H7 (cell line): ENCODE results near the gene ANGPTL7. TPM values are rescaled to one million over a fixed set of nuclear protein-coding genes. Genes with fewer than 3 reads are reported as not detected.
"Not testable (repeated sequence)": the region's sequence is repeated elsewhere in the genome, so short reads cannot be mapped to it uniquely, and the experiment has no call there.

Experiments
- DNase-seq: peaks from one replicate; pipeline ENCODE4 v3.0.0; 2012
- H3K27me3 ChIP-seq: 2 replicates; pipeline ENCODE4 v1.6.0; 2011; ENCODE audit warnings: mild to moderate bottlenecking, low read length; ENCODE audit not compliant: control insufficient read depth, insufficient read depth
- H3K36me3 ChIP-seq: replicated peaks from 2 replicates; pipeline ENCODE4 v1.5.1; 2011; ENCODE audit warnings: low read length; ENCODE audit not compliant: control insufficient read depth, insufficient read depth
- H3K4me3 ChIP-seq: 2 replicates; pipeline ENCODE4 v1.5.1; 2011; ENCODE audit warnings: low read depth, mild to moderate bottlenecking, control low read depth, low read length, moderate library complexity; ENCODE audit not compliant: insufficient read depth
- total RNA-seq: library from RNA; depleted of rRNA; stranded (reverse); fragments of >200 nt; shearing (Covaris generic); gene quantifications from 2 replicates; pipeline ENCODE4 v1.2.3, GENCODE V29; 2014

Gene ANGPTL7
- total RNA-seq, 1 experiment from 2014 or later, result not detected

DNA sequence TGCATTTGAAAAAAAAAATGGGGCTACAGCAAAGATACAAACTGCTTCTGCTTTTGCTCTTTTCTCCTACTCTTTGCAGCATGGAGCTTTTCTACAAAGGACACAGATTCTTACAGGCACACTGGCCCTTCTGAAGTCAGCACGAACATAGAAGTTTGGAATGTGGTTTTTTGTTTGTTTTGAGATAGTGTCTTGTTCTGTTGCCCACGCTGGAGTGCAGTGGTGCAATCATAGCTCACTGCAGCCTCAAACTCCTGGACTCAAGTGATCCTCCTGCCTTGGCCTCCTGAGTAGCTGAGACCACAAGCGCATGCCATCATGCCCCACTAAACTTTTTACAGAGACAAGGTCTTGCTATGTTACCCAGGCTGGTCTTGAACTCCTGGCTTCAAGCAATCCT is 9.4 kb upstream of the ANGPTL7 start:
- H3K4me3 ChIP-seq, DNase-seq: not testable (repeated sequence)

DNA sequence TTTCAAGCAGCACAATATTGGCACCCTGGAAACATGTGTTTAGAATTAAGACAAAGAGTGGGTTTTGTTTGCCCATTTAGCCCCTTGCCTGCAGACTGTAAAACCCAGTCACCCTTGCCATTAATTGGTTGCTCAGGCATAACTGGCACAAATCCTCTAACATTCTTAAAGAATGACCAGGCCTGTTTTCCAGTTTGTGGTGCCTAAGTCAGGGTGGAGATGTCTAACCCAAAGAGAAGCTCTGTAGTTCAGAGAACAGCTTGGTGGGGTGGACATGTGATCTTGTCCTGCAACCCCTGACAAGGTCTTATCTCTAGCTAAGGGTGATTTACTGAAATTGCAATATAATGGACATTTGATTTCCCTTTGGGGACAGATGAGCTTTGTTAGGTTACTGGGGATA is 8.8 kb upstream of the ANGPTL7 start:
- H3K36me3 ChIP-seq, result peaks cover 1% of the 10 kb centered on the region
- no peak for DNase-seq
- no peak overlapping the region for H3K4me3 ChIP-seq
- no peaks in the 10 kb centered on the region for H3K27me3 ChIP-seq

More for the DNA sequence above, 9.4 kb upstream of the ANGPTL7 start:
- not testable (repeated sequence) for H3K27me3 ChIP-seq, H3K36me3 ChIP-seq

DNA sequence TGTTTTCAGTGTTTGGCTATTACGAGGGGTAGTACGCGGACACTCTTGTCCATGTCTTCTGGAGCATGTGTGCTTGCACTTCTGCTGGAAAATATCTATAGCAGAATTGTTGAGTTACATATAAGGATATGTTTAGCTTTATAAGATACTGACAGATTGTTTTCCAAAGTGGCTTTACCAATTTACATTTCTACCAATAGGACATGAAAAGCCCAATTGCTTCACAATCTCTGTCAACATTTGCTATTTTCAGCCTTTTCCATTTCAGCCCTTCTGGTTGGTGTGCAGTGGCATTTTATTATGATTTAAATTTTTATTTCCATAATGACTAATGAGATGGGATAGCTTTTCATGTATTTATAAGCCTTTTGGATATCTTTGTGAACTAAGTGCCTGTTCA is 6.3 kb upstream of the ANGPTL7 start:
- DNase-seq, result no peak
- Histone ChIP-seq H3K27me3 (no peaks in the 10 kb centered on the region), H3K36me3 (peaks cover 1% of the 10 kb centered on the region), H3K4me3 (no peak overlapping the region)

DNA sequence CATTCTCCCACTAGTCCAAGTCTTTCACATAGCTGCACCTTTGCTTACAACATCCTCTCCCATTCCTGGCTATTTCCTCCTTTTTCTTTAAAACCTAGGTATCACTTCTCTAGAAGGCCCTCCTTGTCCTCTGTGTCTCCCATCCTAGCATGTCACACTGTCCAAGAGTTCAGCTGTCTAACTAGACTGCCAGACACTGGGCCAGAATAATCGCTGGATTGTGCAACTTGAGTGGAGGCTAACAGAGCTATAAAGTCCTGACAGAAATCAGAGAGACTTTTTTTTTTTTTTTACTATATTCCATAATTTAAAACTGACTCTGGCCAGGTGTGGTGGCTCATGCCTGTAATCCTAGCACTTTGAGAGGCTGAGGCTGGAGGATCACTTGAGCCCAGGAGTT is 4.2 kb upstream of the ANGPTL7 start:
- H3K4me3 ChIP-seq, result no peak overlapping the region
- H3K36me3 ChIP-seq, result peaks cover under 1% of the 10 kb centered on the region
- no peak for DNase-seq
- no peaks in the 10 kb centered on the region for H3K27me3 ChIP-seq

DNA sequence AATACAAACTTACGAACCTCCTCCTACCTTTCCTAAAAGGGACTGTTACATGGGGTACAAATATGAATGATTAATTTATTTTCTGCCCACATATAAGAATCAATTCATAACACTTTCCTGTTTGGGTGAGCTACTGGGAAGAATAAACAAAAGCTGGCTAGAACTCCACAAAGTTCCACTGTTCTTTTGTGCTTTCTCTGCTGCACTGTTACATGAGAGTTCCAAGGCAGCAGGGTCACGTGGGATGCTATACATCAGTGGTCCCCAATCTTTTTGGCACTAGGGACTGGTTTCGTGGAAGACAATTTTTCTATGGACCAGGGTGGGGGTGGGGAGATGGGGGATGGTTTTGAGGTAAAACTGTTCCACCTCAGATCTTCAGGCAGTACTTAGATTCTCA is 2.2 kb upstream of the ANGPTL7 start:
- H3K36me3 ChIP-seq, result peaks cover 9% of the 10 kb centered on the region
- H3K27me3 ChIP-seq, result no peaks in the 10 kb centered on the region
- DNase-seq, result no peak
- H3K4me3 ChIP-seq, result no peak overlapping the region

DNA sequence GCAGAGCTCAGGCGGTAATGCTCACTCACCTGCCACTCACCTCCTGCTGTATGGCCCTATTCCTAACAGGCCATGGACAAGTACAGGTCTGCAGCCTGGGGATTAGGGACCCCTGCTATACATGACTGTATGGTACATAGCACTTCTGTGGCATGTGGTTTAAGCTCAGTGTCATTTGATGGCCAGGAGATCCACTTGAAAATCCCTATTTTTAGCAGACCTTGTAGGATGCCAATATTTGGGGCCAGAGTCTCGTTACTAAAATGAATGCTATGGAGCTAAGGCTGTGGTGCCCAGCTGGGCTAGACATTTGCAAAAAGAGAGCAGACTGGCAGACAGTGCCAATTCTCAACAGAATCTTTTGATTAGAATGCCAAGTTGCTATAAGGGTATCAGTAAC is 1.7 kb upstream of the ANGPTL7 start:
- Histone ChIP-seq H3K27me3 (no peaks in the 10 kb centered on the region), H3K4me3 (no peak overlapping the region), H3K36me3 (peaks cover 9% of the 10 kb centered on the region)
- no peak for DNase-seq

DNA sequence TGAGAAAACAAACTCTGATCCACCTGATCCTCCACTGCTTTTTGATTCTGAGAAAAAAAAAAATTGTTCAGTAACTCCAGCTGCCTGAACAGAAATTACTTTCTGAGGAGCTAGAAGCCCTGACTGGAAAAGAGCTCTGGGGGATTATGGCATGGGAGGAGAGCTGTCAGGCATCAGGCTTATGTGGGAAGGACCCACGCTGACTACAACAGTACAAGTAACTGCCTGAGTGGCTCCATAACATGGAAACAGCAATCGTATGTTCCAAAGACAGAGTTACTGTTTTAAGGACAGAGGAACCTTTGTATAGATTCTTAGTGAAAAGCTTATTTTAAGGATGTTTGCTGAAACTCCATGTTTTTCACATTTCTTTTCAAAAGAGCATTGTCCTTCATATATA is 1.2 kb upstream of the ANGPTL7 start:
- Histone ChIP-seq H3K4me3 (no peak overlapping the region), H3K27me3 (no peaks in the 10 kb centered on the region), H3K36me3 (peaks cover 9% of the 10 kb centered on the region)
- DNase-seq, result no peak

DNA sequence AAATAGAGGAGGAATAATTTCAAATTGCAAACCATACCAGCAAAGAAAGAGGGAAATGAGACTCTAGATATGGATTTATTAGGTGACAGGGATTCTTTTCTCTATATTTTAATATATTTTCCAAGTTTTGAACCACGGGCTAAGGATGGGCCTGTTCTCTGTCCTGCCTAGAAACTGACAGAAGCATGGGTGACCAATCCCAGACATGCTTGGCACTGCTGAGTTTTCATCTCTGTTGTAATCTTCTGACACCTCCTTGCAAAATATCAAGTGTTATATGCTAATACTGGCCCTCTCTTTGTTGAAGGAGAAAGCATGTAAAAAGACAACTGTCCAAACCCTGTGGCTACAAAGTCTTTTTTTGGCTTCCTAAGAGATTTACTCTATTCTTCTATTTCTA is 774 bp upstream of the ANGPTL7 start:
- no peaks in the 10 kb centered on the region for H3K27me3 ChIP-seq
- H3K36me3 ChIP-seq, result peaks cover 12% of the 10 kb centered on the region
- no peak overlapping the region for H3K4me3 ChIP-seq
- no peak for DNase-seq

DNA sequence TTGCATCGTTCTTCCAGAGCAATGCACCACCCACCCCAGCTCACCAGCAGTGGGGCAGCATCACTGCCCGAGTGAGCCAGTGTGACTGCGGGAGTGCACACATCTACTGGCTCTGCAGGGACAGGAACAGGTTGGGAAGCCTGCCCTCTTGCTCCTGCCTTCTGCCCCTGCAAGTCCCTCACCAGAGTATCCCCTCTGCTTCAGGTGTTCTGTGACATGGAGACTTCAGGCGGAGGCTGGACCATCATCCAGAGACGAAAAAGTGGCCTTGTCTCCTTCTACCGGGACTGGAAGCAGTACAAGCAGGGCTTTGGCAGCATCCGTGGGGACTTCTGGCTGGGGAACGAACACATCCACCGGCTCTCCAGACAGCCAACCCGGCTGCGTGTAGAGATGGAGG is 4.2 kb downstream of the ANGPTL7 start:
- Histone ChIP-seq H3K36me3 (peaks cover 24% of the 10 kb centered on the region), H3K27me3 (no peaks in the 10 kb centered on the region), H3K4me3 (no peak overlapping the region)
- DNase-seq, result no peak

DNA sequence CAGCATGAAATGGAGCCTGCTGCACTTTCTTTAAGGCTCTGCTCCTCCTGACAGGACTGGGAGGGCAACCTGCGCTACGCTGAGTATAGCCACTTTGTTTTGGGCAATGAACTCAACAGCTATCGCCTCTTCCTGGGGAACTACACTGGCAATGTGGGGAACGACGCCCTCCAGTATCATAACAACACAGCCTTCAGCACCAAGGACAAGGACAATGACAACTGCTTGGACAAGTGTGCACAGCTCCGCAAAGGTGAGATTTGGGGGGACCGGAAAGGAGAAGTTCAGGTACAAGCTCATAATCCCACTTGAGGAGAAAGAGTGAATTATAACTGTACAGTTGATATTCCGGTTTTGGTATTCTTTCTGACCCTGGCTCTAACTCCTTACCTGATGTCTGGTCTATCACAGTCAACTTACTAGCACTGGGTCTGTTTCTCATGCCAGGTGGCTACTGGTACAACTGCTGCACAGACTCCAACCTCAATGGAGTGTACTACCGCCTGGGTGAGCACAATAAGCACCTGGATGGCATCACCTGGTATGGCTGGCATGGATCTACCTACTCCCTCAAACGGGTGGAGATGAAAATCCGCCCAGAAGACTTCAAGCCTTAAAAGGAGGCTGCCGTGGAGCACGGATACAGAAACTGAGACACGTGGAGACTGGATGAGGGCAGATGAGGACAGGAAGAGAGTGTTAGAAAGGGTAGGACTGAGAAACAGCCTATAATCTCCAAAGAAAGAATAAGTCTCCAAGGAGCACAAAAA is 5.4 kb downstream of the ANGPTL7 start:
- DNase-seq, result no peak
- H3K4me3 ChIP-seq, result no peak overlapping the region
- no peaks in the 10 kb centered on the region for H3K27me3 ChIP-seq
- H3K36me3 ChIP-seq, result peaks cover 31% of the 10 kb centered on the region

DNA sequence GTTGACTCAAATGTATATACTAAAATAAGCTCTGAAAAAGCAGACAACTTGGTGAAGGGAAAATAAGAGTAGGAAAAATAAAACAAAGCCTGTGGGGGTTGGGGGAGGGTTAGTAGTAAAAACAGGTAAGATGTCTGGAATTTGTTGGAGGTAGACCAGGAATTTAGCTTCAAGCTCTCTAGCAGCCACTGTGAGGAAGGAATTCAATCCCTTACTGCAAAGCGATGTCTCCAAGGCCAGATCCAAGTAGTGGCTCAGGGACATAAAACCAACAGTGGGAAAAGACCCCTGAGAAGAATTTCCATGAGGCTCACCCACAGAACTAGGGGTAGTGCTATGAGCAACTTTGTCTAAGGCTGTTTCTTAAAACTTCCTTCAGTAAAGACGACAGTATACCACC is 7.8 kb downstream of the ANGPTL7 start:
- no peak for DNase-seq
- Histone ChIP-seq H3K27me3 (no peaks in the 10 kb centered on the region), H3K36me3 (peaks cover 24% of the 10 kb centered on the region), H3K4me3 (no peak overlapping the region)

DNA sequence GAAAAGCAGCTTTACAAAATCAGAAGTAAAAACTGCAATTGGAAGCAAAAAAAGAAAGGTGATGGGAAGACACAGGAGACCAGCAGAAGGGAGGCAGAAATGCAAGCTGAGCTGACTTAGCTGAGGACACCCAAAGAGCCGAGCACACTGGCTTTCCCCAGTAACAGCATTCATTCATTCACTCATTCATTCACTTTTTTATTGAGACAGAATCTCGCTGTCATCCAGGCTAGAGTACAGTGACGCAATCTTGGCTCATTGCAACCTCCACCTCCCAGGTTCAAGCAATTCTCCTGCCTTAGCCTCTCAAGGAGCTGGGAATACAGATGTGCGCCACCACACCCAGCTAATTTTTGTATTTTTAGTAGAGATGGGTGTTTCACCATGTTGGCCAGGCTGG is 8.2 kb downstream of the ANGPTL7 start:
- Histone ChIP-seq H3K36me3 (peaks cover 24% of the 10 kb centered on the region), H3K4me3 (no peak overlapping the region), H3K27me3 (no peaks in the 10 kb centered on the region)
- no peak for DNase-seq

DNA sequence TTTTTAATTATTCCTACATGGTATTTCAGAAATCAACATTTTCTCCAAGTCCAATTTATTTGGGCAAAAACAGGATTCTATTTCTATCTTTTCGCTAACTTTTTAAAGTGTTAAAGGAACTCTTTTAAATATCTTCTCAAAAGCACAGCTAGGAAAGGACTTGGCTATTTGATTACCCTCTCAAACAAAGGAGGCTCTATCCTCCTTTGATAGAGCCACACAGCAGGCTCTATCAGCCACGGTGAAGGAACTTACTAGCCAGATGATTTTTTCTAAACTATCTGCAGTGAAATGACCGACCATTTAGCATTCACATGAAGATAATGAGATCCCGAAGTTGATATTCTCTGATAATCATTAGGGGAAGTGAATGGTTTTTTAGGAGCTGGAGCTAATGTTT is 9.1 kb downstream of the ANGPTL7 start:
- Histone ChIP-seq H3K36me3 (peaks cover 22% of the 10 kb centered on the region), H3K4me3 (no peak overlapping the region), H3K27me3 (no peaks in the 10 kb centered on the region)
- DNase-seq, result no peak

DNA sequence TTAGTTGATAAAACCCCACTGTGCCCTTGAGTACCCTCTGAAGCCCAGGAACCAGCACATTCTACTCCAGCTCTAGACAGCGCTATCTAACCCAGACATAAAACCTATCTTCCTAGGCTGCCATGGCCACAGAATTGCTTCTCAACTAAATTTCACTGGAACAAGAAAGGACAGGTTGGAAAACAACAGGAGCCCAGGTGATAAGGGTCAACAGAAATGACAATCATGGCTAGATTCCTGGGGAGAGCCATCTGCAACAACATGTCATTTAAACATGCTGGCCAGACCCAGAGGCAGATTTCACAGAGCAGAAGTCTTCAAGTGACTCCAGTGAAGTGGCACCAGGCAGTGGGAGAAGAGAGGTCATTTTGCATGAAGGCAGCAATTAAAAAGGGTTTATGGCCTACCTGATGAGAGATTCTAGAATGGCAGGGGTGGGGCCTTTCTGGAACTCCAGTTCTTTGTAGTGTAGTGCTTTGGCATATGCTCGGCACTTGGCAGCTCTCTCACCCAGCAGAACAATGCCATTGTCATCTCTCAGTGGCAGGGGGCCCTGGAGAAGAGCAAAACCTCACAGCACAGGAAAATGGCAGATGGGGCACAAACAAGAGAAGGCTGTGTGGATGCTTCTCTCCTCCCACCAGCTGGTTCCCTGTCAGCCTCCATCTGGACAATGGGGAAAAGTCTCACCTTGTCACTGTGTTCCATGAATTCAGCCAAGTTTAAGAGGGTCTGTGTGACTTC is 9.9 kb downstream of the ANGPTL7 start:
- H3K36me3 ChIP-seq, result peaks cover 22% of the 10 kb centered on the region
- no peak overlapping the region for H3K4me3 ChIP-seq
- no peak for DNase-seq
- H3K27me3 ChIP-seq, result no peaks in the 10 kb centered on the region

DNA sequence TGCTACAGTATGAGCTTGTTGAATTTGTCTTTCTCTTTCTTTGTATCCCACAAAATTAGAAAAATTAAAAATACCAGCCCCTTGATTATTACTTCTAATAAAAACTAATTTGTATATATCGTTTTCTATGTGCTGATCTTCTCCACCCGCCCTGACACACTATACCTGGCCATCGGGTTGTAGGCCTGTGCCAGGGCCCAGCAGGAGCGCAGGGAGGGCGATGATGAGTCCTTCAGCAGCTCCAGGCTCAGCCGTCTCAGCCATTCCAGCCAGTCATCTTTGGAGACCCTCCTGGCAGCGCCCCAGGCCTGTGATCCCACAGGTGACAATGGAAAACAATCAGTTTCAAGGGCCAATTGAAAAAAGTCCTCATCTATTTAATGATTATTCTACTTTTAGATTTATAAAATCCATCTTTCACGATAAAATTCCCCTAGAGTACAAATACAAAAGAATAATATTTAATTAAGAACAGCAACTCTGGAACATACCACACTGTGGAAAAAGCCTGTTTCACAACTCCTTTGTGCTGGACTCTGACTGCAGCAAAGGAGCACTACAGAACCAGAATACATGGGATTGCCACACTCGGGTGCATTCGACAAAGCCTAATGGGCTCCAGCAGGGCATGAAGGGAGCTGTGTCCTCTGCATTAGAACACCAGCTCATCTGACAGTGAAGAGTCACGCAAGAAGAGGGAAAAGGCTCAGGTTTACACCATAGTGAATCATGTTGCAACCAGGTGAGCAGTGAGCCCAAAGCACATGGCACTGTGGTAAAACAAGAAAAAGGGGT is 15.4 kb downstream of the ANGPTL7 start:
- no peak for DNase-seq
- no peak overlapping the region for H3K4me3 ChIP-seq
- no peaks in the 10 kb centered on the region for H3K27me3 ChIP-seq
- H3K36me3 ChIP-seq, result peaks cover 36% of the 10 kb centered on the region
